Measurements from ENCODE around the gene MAP7D3.
"Not testable (repeated sequence)": the region's sequence is repeated elsewhere in the genome, so short reads cannot be mapped to it uniquely, and the experiment has no call there.

The MAP7D3 gene

GRCh38 chrX:136171420-136171819 is 79.8 kb downstream of the MAP7D3 start:
- DNase-seq = no peak

DNA sequence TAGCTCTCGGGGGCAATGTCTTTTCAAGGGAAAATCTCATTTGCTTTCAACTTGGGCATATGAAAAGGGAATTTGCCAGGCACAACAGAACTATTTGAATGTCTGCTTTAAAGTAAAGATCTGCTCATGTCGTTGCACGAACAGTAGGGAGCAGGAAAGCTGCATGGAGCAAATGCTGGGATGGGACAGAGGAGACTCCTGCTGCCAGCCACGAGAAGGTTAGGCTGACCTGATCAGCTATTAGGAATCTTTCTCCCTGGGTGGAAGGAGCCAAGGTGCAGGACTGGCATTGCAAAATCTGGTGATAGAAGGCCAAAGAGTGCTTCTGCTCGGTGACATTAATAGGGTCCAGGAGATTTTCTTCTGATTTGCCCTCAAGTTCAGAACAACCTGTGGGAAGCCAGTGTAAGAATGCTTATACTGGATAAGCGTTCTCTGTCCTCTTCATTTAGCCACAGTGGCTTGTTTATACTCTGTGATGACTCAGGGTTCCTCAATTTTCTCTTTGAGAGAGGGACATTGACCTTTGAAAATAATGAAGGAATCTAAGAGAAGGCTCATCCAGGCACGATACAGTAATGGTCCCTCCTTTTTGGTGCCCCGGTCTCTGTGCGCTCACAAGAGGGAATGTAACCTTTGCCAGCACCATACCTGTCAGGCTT is 80.9 kb downstream of the MAP7D3 start:
- DNase-seq = no peak

DNA sequence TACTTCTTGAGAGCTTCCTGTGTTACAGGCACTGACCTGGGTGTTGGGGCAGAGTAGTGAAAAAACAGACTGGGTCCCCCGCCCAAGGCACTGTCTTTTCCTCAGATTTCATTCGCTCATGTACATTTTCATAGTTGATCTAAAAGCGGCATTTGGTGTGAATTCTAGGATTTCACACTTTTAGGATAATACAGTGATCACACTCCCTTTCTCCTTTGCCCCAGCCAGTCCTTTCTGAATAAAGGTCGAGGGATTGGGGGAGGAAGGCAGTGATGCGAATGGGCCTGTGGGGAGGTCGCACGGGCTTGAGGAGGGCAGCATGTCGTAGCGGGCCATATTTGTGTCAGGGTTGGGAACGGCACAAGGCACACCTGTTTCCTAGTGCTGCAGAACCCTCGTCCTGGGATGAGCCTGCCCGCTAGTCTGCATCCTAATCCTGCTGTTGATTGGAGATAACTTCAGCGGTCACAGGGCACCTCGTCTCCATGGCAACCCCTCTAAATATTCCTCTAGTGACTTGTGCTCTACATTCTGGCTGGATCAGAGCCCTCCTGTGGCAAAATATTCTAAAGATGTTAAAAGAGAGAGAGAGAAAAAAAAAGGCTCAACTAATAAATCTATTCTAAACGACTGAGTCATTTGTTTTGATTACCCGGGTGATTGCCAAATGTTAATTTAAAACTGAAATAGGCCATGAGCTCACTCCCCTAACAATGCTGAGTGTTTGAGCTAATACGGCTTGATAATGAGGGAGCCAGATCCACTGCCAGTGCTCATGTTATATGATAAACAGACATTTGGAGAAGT is 82.1 kb downstream of the MAP7D3 start:
- DNase-seq = no peak

DNA sequence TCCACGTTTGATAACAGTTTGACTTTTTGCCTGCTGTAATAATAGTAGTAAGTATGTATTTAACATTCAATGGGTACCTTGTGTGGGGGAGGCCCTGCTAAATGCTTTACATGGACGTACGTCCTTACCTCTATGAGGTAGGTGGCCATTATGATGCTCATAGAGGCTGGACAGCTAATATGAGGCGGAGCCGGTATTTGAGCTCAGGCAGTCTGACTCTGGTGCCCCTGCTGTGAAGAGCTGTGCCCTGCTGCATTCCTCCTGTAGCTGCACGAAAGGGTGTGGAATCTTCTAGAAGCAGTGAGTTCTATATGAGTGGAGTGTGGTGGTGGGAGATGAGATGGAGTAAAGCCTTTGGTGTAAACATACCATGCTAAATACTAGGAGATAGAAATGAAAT is 83.2 kb downstream of the MAP7D3 start:
- DNase-seq = not testable (repeated sequence)

- no peak for DNase-seq
Observed at GRCh38 chrX:136166221-136166855, 84.9 kb downstream of the MAP7D3 start.

DNA sequence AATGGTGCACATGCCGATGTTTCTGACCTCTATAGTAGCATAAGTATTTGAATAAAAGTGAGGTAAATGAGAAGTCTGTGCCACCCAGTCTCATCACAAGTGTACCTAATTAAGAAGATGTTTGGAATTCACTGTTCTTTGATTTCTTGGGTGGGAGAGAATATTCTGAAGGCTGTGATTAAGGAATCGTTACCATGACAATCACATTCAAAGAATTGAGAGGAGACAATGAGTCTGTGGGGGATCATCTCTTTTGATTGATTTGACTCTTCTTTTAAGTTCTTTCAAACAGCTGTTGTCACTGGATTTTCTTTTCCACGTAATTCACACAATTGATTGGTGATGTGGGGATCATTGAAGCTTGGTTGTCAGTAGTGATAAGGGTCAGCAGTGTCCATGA is 85.8 kb downstream of the MAP7D3 start:
- no peak for DNase-seq

DNA sequence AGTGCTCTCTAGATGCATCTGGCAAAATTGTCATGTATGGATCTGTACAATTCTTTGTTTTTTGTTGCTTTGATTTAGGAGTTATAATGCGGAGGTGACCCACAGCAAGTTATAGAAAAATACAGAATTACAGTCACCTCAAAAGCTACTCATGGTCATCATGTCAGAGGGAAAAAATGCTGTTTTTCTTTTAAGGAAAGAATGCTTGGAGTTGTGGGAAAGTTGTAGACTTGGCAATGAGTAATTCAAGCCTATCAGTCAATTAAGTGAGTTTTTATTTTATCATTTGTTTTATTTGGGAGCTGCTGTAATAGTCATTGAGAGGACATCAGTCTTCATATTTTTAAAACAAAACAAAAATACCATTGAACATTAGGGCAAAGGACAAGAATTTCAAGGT is 87.5 kb downstream of the MAP7D3 start:
- no peak for DNase-seq

Data from activated CD8-positive, alpha-beta memory T cell treated with anti-CD3 and anti-CD28 coated beads, Interleukin-2, amount 50 U/mL, for 4 hours (primary cell).